Left renal cortex interstitium (tissue), 4 donors: ENCODE results near the gene SNORC. TPM values are rescaled to one million over a fixed set of nuclear protein-coding genes. Genes with fewer than 3 reads are reported as not detected.
"Not testable (repeated sequence)": the region's sequence is repeated elsewhere in the genome, so short reads cannot be mapped to it uniquely, and the experiment has no call there.

Experiments
- DNase-seq, 4 donors: peaks; one replicate each; pipeline ENCODE4 v3.0.0-alpha.2; 2013; ENCODE audit warnings: low read depth in 4 of 4, low spot score in 2 of 4, missing footprints in 1 of 4
- polyA plus RNA-seq, 4 donors: library from polyadenylated mRNA; unstranded; fragments of 120-200 nt; gene quantifications; one replicate each; pipeline ENCODE4 v1.2.1, GENCODE V29; 2013; ENCODE audit not compliant: insufficient read length in 4 of 4

SNORC gene
- 1 to 10 TPM in 3 of 4 donors, under 1 TPM in 1; 0.92 to 3.7 (median 2.0) TPM for polyA plus RNA-seq

DNA sequence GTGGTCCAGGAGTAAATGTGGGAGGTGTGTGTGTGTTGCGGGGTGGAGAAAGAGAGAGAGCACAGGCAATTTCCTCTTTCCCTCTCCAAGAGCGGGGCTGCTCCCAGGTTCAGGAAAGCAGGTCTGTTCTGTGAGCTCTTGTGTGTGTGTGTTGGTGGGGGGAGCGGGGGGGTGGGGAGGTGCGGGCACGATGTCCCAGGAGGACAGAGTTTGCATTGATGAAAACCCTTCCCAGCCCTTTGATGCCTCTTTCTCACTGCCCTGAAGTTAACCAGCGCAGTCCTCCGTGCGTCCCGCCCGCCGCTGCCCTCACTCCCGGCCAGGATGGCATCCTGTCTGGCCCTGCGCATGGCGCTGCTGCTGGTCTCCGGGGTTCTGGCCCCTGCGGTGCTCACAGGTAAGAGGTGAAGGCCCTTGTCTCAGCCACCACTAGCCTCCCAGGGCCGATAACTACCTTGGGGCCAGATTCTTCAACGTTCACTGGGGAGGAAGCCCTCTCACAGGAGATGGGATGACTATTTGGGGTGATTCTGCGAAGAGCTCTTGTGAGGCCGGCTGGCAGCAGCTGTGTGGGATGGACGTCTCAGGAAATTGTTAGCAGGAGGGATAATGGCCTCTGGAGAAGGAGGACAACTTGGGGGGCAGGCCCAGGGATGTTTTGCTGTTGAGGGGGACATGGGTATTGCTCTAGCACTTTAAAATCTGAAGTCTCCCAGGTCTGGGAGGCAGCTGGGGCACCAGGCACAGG lies at the start of gene SNORC:
Gene SNORC (plus strand): TSS at position 247 of the 748 bp plus-strand sequence. CDS start 78 bp downstream, at position 325.
- DNase-seq = no peak

GRCh38 chr2:232829988-232830387 lies 40.1 kb upstream of the SNORC start:
- DNase-seq = no peak

- no peak for DNase-seq
Measured at GRCh38 chr2:232831496-232831895, 38.6 kb upstream of the SNORC start.

- no peak for DNase-seq
Measured at GRCh38 chr2:232833830-232834229, 36.2 kb upstream of the SNORC start.

GRCh38 chr2:232835687-232836208 lies 34.3 kb upstream of the SNORC start:
- no peak for DNase-seq

DNA sequence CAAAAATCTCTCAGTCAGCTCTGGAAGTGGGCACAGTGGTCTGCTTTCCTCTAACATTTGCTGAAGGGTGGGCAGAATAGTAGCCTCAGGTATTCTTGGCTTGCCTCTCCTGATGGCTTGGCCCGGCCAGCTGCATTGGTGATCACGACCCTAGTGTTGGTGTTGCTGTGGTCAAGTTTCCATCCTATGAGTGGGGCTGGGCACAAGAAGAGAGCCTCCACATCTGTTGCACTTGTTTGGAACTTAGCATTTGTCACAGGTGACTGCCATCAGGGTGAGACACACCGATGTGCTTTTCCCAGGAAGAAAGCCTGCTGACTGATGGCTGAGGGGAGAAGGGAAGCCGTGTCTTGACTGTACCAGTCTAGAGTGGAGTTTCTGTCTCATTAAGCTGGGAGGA lies 33.1 kb upstream of the SNORC start:
- no peak for DNase-seq

DNA sequence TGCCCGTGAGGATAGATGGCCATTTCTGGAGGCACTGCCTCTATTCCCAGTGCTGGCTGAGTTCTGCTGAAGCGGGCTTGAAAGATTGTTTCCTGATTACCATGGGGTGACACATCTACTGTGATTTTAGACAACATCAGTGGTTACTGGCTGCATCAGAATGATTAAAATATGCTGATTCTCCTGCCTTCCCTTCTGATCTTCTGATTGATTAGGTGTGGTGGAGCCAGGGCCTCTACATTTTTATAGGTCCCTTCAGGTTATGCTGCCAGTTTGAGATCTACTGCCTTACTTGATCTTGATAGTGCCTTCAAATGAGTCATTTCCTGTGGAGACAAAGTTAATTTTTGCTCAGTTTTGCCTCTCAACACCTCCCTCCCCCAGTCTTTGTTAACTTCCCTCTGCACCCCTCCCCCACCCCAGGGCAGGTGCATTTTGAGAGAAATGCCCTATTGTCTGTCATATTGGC lies 31.6 kb upstream of the SNORC start:
- no peak for DNase-seq

DNA sequence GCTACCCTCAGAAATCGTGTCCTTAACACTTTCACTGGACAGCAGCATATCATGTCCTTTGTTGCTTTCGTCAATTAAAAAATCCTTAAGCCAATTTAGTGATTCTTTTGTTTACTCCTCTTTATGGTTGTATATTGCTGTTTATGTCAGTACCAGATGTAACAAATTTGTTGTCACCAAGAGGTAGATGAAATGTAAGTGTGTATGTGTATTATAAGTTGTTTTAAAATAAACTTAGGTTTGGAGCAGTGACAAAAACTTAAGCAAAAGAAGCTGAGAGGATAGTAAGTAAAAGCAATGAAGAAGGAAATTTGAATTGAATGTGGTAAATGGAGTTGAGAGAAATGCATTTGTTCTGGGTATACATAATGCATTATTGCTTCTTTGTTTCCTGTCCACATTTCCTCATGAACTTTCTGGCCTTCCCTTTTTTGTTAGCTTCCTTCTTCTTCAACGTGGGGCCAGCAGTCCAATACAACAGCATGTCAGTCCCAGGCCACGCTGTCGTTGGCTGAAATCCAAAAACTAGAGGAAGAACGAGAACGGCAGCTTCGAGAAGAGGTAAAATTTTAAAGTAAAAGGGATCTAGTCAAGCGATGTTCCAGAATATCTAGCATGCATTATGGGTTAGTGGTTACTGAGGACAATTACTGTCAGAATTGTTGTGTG lies 30.5 kb upstream of the SNORC start:
- DNase-seq = no peak

- DNase-seq = no peak
Measured at GRCh38 chr2:232842689-232843088, 27.4 kb upstream of the SNORC start.

GRCh38 chr2:232843834-232844233 lies 26.2 kb upstream of the SNORC start:
- DNase-seq = no peak

DNA sequence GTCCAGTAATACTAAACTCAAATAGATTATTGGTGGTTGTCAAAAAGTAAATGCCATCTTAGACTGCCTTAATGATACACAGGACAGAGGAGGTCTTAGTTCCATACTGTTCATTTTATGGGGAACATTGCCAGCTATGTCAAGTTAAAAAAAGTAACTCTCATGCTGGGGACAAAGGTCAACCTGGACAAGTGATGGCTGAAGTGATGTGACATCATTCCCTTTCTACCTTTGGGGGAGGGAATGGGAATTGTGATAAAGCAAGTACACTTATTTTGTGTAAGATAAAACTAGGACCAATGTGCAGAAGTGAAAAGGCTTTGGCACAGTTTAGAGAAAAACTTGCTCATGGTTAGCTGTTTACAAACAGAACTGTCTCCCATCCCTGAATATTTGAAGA lies 24.0 kb upstream of the SNORC start:
- DNase-seq = no peak

DNA sequence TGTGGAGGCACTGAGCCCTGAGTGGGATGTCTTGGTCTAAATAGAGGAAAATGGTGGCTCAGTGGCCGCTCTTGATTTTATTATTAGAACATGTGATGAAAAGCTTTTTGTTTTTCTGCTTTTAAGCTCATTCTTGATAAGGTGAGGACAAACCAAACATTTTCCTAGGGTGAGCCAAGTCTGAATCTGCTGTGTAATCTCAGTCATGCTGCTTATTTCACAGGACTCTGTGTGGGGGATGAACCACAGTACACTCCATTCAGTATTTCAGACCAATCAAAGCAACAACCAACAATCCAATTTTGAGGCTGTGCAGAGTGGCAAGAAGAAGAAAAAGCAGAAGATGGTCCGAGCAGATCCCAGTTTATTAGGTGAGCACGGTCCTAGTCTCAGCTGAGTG lies 20.0 kb upstream of the SNORC start:
- no peak for DNase-seq

- DNase-seq = not testable (repeated sequence)
Measured at GRCh38 chr2:232852081-232852480, 18.0 kb upstream of the SNORC start.

- no peak for DNase-seq
Measured at GRCh38 chr2:232852676-232853075, 17.4 kb upstream of the SNORC start.

GRCh38 chr2:232854082-232854481 lies 16.0 kb upstream of the SNORC start:
- DNase-seq = no peak

DNA sequence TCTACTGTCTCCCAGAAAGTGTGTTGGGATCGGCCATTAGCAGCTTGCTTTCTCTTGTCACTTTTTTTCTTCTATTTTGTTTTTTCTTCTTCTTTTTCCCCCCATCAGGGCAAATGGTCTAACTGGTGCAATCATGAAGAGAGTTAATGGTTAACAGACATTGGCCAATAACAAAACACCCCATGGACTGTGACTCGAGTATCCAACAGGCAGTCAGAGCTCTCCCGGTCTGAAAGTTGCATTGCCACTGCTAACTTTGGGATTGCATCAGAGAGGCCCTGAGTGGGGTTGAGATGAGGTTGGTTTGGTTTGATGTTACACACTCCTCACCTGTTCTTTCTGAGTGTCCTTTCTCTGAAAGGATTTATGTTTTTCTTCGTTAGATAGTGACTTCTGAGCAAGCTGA lies 12.9 kb upstream of the SNORC start:
- no peak for DNase-seq

DNA sequence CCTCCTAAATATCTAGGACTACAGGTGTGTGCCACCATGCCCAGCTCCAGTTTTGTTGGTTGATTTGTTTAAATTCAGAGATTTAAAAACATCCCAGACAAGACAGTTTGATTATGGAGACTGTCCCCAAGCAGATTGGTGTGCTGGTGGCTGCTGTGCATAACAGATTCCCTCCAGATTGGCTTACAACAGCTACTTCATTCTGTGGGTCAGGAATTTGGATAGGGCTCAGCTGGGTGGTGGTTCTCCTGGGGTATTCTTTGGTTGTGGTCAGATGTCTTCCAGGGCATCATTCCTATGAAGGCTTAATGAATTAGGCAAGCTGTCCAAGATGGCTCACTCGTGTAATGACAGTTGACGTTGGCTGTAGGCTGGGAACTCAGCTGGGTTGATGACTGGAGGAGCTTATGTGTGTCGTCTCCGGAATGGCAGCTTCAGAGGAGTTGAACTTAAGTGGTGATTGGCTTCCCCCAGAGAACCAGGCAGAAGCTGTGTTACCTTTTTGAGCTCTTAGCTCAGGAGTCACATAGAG lies 10.6 kb upstream of the SNORC start:
- DNase-seq = no peak

DNA sequence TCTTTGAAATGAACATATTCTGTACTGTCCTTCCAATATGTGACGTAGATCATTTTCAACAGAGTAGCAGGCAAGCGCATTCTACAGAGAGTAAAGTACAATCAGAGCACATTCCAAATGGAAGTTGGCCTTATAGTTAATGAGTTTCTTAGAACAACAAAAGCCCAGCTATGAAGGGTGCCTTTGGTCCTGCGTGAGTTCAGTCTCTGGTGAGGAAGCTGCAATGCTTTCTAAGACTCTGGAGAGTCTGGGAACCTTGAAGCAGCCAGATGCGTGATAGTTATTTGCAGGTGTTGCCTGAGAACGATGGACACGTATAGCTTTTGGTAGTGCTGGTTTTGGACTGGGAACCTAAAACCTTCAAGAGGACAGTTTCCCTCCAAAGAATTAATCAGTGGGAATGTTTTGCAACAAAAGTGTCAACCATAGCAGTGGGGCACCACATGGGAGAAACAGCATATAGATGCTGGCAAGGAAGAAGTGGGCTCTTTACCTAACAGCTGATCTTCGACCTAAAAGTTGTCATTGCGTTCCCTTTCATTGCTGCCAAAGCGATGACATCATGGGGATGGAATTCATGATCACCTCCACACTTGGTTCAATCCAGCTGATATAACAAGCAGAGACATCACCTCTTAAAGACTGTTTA lies 9.3 kb upstream of the SNORC start:
- DNase-seq = no peak

GRCh38 chr2:232861353-232861752 lies 8.7 kb upstream of the SNORC start:
- DNase-seq = no peak

DNA sequence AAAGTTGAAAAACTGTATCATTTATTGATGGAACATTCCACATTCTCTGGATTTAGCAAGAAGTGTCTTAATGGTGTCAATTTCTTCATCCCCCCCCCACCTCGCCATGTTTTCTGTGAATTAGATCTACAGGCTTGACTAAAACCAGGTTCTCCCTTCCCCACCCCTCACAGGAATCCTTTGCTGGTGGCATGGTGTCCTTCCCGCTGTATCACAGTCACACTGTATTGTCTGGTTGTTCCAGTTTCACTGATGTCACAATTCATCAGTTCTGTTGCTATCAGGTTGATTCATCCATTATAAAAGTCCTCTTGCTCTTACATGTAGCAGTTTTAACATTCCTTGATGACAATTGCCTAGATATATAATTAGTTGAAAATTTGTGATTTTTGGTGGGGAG lies 6.1 kb upstream of the SNORC start:
- no peak for DNase-seq

DNA sequence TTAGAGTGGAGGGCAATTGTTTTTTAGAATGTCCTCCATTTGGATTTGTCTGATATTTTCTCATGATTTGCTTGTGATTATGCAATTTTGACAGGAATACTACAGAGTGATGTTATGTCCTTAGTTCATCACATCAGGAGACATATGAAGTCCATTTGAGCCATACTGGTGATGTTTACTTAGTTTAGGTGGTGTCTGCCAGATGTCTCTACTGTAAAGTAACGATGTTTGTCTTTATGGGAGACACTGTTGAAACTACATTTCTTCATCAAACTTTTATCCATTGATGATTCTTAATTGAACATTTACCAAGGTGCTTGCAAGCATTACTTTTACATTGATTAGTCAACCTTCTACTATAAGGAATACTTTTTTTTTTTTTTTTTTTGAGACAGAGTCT lies 4.9 kb upstream of the SNORC start:
- DNase-seq = no peak
